Measurements from ENCODE around the gene LONP1.
"Not testable (repeated sequence)": the region's sequence is repeated elsewhere in the genome, so short reads cannot be mapped to it uniquely, and the experiment has no call there.

The LONP1 gene

DNA sequence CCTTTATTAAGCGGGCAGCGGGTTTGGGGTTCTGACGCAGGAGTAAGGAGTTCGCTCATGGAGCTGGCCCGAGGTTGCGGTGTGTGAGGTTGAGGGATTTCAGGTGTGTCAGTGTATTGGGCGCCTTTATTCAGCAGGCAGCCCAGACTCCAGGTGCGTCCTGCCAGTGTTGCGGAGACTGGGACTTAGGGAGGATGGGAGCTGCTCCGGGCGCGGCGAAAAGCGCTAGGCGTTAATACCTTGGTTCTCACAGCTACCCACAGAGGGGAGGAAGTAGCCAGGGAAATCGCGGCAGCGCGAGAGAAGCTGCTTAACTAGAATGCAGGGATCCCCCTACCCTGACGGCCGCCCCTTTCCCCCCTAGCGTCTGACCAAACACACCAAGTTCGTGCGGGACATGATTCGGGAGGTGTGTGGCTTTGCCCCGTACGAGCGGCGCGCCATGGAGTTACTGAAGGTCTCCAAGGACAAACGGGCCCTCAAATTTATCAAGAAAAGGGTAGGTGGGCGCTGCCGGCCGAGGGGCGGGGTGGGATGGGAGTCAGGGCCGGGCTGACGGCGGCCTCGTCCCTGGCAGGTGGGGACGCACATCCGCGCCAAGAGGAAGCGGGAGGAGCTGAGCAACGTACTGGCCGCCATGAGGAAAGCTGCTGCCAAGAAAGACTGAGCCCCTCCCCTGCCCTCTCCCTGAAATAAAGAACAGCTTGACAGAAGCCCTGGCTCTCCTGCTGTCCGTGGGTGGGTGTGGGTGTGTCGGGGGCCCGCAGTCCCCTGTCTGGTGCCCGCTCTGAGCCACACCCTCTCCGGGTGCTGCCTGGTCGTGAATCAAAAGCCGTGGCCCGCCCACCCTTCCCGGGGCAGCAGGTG is 28.8 kb downstream of the LONP1 start:
- no peaks in the 10 kb centered on the region for H3K27me3 ChIP-seq (ENCODE audit: control insufficient read depth in 1 of 2, insufficient read depth in 2 of 2, low read length in 2 of 2)
- H3K9me3 ChIP-seq (ENCODE audit: control insufficient read depth in 2 of 2, low read length in 2 of 2): no peaks in the 10 kb centered on the region
- H3K4me3 ChIP-seq (ENCODE audit: low read length in 2 of 2): peak overlapping the region; percentile 86 to 92
- H3K9ac ChIP-seq (ENCODE audit: low read length in 2 of 2): peak overlapping the region; percentile 84 to 87
- H3K36me3 ChIP-seq (ENCODE audit: control insufficient read depth in 2 of 2, insufficient read depth in 2 of 2, low read length in 2 of 2): peaks cover 34 to 37% of the 10 kb centered on the region in 2 donors
- peaks cover 40% of the 10 kb centered on the region for H3K4me1 ChIP-seq (ENCODE audit: control insufficient read depth, insufficient read depth, low read length)
- peak overlapping the region; percentile 89 for H3K27ac ChIP-seq (ENCODE audit: low read length)

DNA sequence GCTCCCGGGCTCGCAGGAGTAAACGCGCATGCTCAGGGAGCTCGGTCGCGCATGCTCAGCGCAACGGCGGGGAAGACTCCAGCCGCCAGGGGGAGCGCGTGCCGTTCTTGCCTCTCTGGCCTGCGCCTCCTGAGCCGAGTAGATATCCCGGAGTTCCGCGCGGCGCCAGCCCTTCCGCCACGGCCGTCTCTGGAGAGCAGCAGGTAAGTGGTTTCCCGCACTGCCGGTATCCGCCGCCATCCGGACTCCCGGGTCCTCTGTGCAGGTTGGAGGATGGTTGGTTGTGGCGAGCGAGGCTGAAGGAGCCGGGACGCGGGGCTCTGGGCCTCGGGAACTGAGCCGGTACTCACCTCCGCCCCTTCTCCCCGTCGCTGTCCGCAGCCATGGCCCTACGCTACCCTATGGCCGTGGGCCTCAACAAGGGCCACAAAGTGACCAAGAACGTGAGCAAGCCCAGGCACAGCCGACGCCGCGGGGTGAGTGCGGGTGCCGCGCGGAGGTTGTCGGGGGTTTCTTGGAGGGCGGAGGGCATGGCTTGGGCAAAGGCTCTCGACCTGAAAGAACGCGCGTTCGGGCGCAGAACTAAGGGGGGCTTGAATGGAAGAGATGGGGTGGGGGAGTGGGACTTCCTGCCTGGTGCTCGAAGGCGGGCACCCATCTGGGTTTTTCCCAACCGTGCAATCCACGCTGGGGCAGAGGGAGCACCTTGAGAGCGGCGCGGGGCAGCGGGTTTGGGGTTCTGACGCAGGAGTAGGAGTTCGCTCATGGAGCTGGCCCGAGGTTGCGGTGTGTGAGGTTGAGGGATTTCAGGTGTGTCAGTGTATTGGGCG is 29.6 kb downstream of the LONP1 start, which contains the start of gene RPL36:
RPL36 (plus strand) TSS at position 171 of the 830 bp plus-strand sequence; CDS start at position 384, 213 bp downstream.
- H3K4me1 ChIP-seq (ENCODE audit: control insufficient read depth, insufficient read depth, low read length): peaks cover 39% of the 10 kb centered on the region
- peak within 1 kb of the TSS; percentile 84 to 87 for H3K9ac ChIP-seq (ENCODE audit: low read length in 2 of 2)
- no peaks in the 10 kb centered on the region for H3K9me3 ChIP-seq (ENCODE audit: control insufficient read depth in 2 of 2, low read length in 2 of 2)
- H3K36me3 ChIP-seq (ENCODE audit: control insufficient read depth in 2 of 2, insufficient read depth in 2 of 2, low read length in 2 of 2): peaks cover 29 to 33% of the 10 kb centered on the region in 2 donors
- H3K27ac ChIP-seq (ENCODE audit: low read length): peak within 1 kb of the TSS; percentile 89
- peak within 1 kb of the TSS; percentile 86 to 92 for H3K4me3 ChIP-seq (ENCODE audit: low read length in 2 of 2)
- no peaks in the 10 kb centered on the region for H3K27me3 ChIP-seq (ENCODE audit: control insufficient read depth in 1 of 2, insufficient read depth in 2 of 2, low read length in 2 of 2)

DNA sequence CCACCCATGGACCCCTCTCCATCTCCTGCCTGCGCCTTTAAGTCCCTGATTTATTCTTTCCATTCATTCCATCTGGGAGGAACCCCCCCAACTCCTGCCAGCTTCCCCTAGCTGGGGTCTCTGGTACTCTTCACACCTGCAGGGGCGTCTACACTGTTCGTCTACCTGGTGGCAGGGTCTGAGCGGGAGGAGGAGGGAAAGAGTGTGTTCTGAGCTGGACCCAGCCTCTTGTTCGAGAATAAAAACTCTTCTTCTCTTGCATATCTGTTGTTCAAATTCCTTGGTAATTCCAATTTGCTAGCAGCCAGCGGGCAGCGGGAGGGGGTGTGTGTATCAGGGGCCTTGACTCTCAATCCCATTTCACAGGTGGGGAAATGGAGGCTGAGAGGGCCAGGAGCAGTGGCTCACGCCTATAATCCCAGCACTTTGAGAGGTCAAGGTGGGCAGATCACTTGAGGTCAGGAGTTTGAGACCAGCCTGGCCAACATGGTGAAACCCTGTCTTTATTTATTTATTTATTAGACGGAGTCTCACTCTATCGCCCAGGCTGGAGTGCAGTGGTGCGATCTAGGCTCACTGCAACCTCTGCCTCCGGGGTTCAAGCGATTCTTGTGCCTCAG is 31.6 kb downstream of the LONP1 start:
- peaks cover 13 to 16% of the 10 kb centered on the region in 2 donors for H3K36me3 ChIP-seq (ENCODE audit: control insufficient read depth in 2 of 2, insufficient read depth in 2 of 2, low read length in 2 of 2)
- H3K9ac ChIP-seq (ENCODE audit: low read length in 2 of 2); H3K27me3 ChIP-seq (ENCODE audit: control insufficient read depth in 1 of 2, insufficient read depth in 2 of 2, low read length in 2 of 2); H3K27ac ChIP-seq (ENCODE audit: low read length); H3K9me3 ChIP-seq (ENCODE audit: control insufficient read depth in 2 of 2, low read length in 2 of 2); H3K4me3 ChIP-seq (ENCODE audit: low read length in 2 of 2): not testable (repeated sequence)
- peaks cover 38% of the 10 kb centered on the region for H3K4me1 ChIP-seq (ENCODE audit: control insufficient read depth, insufficient read depth, low read length)

DNA sequence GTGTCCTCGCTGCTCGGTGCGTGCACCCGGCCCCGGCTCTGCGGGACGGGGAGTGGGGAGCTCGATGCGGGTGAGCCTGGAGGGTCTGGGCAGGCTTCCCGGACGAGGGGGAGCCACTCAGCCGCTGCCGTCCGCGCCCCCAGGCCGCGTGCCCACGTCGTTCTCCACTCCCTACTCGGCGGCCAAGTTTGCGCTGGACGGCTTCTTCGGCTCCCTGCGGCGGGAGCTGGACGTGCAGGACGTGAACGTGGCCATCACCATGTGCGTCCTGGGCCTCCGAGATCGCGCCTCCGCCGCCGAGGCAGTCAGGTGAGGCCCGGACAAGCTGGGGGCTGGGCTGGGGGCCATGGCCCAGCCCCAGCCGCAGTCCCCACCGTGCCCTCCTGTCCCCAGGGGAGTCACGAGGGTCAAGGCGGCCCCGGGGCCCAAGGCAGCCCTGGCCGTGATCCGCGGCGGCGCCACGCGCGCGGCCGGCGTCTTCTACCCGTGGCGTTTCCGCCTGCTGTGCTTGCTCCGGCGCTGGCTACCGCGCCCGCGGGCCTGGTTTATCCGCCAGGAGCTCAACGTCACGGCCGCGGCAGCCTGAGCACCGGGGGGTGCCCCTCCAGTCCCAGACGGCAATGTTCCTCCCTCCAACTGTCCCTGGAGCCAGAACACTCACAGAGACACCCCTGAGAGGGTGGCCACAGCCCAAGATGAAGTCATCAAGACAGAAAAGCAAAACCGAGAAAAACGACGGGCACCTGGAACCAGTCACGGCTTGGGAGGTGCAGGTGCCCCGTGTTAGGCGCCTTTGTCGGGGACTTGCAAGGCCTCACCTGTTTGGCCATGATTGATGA is 32.4 kb downstream of the LONP1 start:
- Histone ChIP-seq H3K36me3 (ENCODE audit: control insufficient read depth in 2 of 2, insufficient read depth in 2 of 2, low read length in 2 of 2) (peaks cover 5 to 8% of the 10 kb centered on the region in 2 donors), H3K4me1 (ENCODE audit: control insufficient read depth, insufficient read depth, low read length) (peaks cover 34% of the 10 kb centered on the region), H3K9me3 (ENCODE audit: control insufficient read depth in 2 of 2, low read length in 2 of 2) (no peaks in the 10 kb centered on the region), H3K27ac (ENCODE audit: low read length) (no peak overlapping the region), H3K9ac (ENCODE audit: low read length in 2 of 2) (no peak overlapping the region), H3K27me3 (ENCODE audit: control insufficient read depth in 1 of 2, insufficient read depth in 2 of 2, low read length in 2 of 2) (no peaks in the 10 kb centered on the region), H3K4me3 (ENCODE audit: low read length in 2 of 2) (peak overlapping the region; percentile 49 to 74)

DNA sequence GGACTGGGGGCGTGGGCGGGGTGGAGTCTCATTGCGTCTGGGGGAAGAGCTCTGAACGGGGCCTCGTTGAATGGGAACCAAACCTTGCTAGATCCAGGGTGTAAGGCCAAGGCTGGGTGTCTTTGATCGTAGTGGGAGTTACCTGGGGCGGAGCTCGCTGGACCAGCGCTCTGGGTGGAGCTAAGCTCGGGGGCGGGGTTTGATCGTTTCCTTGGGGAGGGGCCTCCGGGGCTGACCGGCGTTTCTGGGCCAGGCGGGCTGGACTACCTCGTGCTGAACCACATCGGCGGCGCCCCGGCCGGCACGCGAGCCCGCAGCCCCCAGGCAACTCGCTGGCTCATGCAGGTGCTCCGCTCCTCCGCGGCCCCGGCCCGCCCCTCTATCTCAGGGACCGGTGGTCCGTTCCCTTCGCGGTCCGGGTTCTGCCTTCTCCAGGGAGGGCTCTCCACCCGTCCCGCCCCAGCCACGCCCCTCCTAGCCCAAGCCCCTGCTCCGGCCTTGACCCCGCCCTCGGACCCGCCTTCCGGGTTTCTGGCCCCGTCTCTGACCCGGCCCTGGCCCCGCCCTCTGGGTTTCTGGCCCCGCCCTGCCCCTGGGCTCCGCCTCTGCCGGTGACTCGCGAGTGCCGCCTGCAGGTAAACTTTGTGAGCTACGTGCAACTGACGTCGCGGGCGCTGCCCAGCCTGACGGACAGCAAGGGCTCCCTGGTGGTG is 33.1 kb downstream of the LONP1 start:
- Histone ChIP-seq H3K27me3 (ENCODE audit: control insufficient read depth in 1 of 2, insufficient read depth in 2 of 2, low read length in 2 of 2) (no peaks in the 10 kb centered on the region), H3K4me1 (ENCODE audit: control insufficient read depth, insufficient read depth, low read length) (peaks cover 26% of the 10 kb centered on the region), H3K4me3 (ENCODE audit: low read length in 2 of 2) (peak overlapping the region; percentile 49 to 74), H3K36me3 (ENCODE audit: control insufficient read depth in 2 of 2, insufficient read depth in 2 of 2, low read length in 2 of 2) (peaks cover 0 to under 1% of the 10 kb centered on the region in 2 donors), H3K27ac (ENCODE audit: low read length) (peak overlapping the region; percentile 49), H3K9me3 (ENCODE audit: control insufficient read depth in 2 of 2, low read length in 2 of 2) (no peaks in the 10 kb centered on the region), H3K9ac (ENCODE audit: low read length in 2 of 2) (peak overlapping the region in 1 of 2 donors; percentile 49)

DNA sequence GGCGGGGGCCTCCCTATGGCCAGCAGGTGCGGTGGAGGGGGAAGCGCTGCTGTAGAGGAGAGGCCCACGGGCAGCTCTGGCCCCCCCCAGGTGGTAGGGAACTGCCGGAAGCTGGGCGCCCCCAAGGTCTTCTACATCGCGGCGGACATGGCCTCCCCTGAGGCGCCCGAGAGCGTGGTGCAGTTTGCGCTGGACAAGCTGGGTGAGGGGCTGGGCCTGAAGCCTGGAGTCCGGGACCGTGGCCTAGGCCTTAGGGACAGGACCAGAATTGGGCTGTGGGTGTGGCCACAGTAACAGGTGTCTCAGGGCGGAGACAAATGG is 33.7 kb downstream of the LONP1 start:
- Histone ChIP-seq H3K4me1 (ENCODE audit: control insufficient read depth, insufficient read depth, low read length) (peaks cover 26% of the 10 kb centered on the region), H3K4me3 (ENCODE audit: low read length in 2 of 2) (peak overlapping the region; percentile 49 to 74), H3K9ac (ENCODE audit: low read length in 2 of 2) (peak overlapping the region in 1 of 2 donors; percentile 49), H3K27ac (ENCODE audit: low read length) (peak overlapping the region; percentile 49), H3K27me3 (ENCODE audit: control insufficient read depth in 1 of 2, insufficient read depth in 2 of 2, low read length in 2 of 2) (no peaks in the 10 kb centered on the region), H3K9me3 (ENCODE audit: control insufficient read depth in 2 of 2, low read length in 2 of 2) (no peaks in the 10 kb centered on the region), H3K36me3 (ENCODE audit: control insufficient read depth in 2 of 2, insufficient read depth in 2 of 2, low read length in 2 of 2) (no peaks in the 10 kb centered on the region)

DNA sequence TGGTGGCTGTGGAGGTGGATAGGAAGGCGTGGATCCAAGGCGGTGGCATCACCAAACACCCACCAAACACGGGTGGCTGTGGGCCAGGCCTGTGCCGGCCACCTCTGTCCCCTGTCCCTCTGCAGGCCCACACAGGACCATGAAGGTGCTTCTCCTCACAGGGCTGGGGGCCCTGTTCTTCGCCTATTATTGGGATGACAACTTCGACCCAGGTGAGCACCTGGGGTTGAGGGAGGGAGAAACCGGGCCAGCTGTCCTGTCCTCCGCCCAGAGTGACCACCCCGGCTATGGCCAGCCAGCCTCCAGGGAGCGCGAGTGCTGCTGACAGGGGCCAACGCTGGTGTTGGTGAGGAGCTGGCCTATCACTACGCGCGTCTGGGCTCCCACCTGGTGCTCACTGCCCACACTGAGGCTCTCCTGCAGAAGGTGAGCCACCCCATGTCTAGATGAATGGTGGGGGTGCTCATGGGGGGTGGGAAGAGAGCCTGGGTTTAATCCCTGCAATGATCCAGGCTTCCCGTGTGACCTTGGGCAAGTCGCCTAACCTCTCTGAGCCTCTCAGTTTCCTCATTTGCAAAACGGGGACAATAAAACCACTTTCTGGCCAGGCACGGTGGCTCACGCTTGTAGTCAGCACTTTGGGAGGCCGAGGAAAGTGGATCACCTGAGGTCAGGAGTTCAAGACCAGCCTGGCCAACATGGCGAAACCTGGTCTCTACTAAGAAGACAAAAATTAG is 35.1 kb downstream of the LONP1 start:
- no peak overlapping the region for H3K27ac ChIP-seq (ENCODE audit: low read length)
- no peak overlapping the region for H3K4me3 ChIP-seq (ENCODE audit: low read length in 2 of 2)
- H3K9ac ChIP-seq (ENCODE audit: low read length in 2 of 2): no peak overlapping the region
- H3K9me3 ChIP-seq (ENCODE audit: control insufficient read depth in 2 of 2, low read length in 2 of 2): no peaks in the 10 kb centered on the region
- H3K27me3 ChIP-seq (ENCODE audit: control insufficient read depth in 1 of 2, insufficient read depth in 2 of 2, low read length in 2 of 2): no peaks in the 10 kb centered on the region
- no peaks in the 10 kb centered on the region for H3K36me3 ChIP-seq (ENCODE audit: control insufficient read depth in 2 of 2, insufficient read depth in 2 of 2, low read length in 2 of 2)
- H3K4me1 ChIP-seq (ENCODE audit: control insufficient read depth, insufficient read depth, low read length): peaks cover 24% of the 10 kb centered on the region

DNA sequence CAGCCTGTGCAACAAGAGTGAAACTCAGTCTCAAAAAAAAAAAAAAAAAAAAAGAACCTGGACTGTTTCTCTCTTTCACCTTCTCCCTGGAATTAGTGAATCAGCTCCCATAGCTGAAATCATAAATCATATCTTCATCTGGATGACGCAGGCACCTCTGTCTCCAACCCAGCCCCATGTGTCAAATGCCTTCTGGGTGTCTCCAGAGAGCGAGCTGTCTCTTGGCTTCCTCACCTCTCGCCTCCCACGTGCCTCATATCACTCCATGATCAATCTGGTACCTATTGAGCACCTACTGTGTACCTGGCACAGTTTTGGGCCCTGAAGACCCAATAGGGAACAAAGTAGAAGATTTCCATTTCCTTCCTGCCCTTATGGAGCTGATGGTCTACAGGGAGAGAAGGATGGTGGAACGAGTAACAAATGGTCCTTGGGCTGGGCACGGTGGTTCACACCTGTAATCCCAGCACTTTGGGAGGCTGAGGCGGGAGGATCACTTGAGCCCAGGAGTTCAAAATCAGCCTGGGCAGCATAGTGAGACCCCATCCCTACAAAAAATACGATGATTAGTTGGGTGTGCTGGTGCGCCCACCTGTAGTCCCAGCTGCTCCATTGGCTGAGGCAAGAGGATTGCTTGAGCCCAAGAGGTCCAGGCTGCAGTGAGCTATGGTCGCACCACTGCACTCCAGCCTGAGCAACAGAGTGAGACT is 36.6 kb downstream of the LONP1 start:
- H3K9ac ChIP-seq (ENCODE audit: low read length in 2 of 2): no peak overlapping the region
- no peaks in the 10 kb centered on the region for H3K36me3 ChIP-seq (ENCODE audit: control insufficient read depth in 2 of 2, insufficient read depth in 2 of 2, low read length in 2 of 2)
- peaks cover 31% of the 10 kb centered on the region for H3K4me1 ChIP-seq (ENCODE audit: control insufficient read depth, insufficient read depth, low read length)
- no peaks in the 10 kb centered on the region for H3K9me3 ChIP-seq (ENCODE audit: control insufficient read depth in 2 of 2, low read length in 2 of 2)
- H3K27me3 ChIP-seq (ENCODE audit: control insufficient read depth in 1 of 2, insufficient read depth in 2 of 2, low read length in 2 of 2): no peaks in the 10 kb centered on the region
- no peak overlapping the region for H3K4me3 ChIP-seq (ENCODE audit: low read length in 2 of 2)
- no peak overlapping the region for H3K27ac ChIP-seq (ENCODE audit: low read length)

DNA sequence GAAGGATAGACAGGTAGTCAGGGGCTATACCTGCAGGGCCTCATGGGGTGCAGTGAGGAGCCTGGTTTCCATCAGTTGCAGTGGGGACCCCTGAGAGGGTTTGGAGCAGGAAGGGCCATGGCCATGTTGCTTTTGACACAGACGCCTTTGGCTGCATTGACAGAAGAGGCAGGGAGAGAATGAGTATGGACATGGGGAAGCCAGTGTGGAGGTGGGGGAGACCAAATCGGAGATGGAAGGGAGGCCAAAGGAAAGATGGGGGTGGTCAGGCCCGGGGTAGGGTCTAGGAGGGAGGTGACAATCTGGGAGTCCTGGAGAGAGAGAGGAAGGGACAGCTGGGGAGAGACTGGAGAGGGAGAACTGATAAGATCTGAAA is 37.9 kb downstream of the LONP1 start:
- Histone ChIP-seq H3K9ac (ENCODE audit: low read length in 2 of 2) (no peak overlapping the region), H3K4me3 (ENCODE audit: low read length in 2 of 2) (no peak overlapping the region), H3K27me3 (ENCODE audit: control insufficient read depth in 1 of 2, insufficient read depth in 2 of 2, low read length in 2 of 2) (no peaks in the 10 kb centered on the region), H3K27ac (ENCODE audit: low read length) (no peak overlapping the region), H3K9me3 (ENCODE audit: control insufficient read depth in 2 of 2, low read length in 2 of 2) (no peaks in the 10 kb centered on the region), H3K36me3 (ENCODE audit: control insufficient read depth in 2 of 2, insufficient read depth in 2 of 2, low read length in 2 of 2) (peaks cover 0 to 2% of the 10 kb centered on the region in 2 donors), H3K4me1 (ENCODE audit: control insufficient read depth, insufficient read depth, low read length) (peaks cover 28% of the 10 kb centered on the region)

Data from stomach smooth muscle (tissue), 2 donors.